HuH-7 (cell line): ENCODE measurements around the gene ARMC10.
A peak's percentile ranks its signal among the peaks of the same experiment; 100 is the strongest.
"Not testable (repeated sequence)": the region's sequence is repeated elsewhere in the genome, so short reads cannot be mapped to it uniquely, and the experiment has no call there.

Source experiments
- DNase-seq: peaks from one replicate; pipeline ENCODE4 v3.0.0; 2011; ENCODE audit warnings: low spot score

The ARMC10 gene

GRCh38 chr7:103074519-103075336 is at the start of gene ARMC10, which contains the start of gene FBXL13:
Gene ARMC10 (plus strand): TSS chr7:103075140. CDS start chr7:103075273, 133 bp downstream.
Gene FBXL13 (minus strand): TSS chr7:103074796.
- peak; percentile 88 for DNase-seq

- DNase-seq, result no peak
These were observed 49.6 kb upstream of the ARMC10 start for GRCh38 chr7:103025341-103025740.

- DNase-seq, result no peak
These were observed 43.9 kb upstream of the ARMC10 start for GRCh38 chr7:103031024-103031423.

- DNase-seq, result no peak
These were observed 43.2 kb upstream of the ARMC10 start for GRCh38 chr7:103031781-103032180.

GRCh38 chr7:103034318-103034717 is 40.6 kb upstream of the ARMC10 start:
- not testable (repeated sequence) for DNase-seq

GRCh38 chr7:103037476-103037822 is 37.5 kb upstream of the ARMC10 start:
- no peak for DNase-seq

- DNase-seq, result not testable (repeated sequence)
These were observed 36.9 kb upstream of the ARMC10 start for GRCh38 chr7:103037823-103038739.

- DNase-seq, result not testable (repeated sequence)
These were observed 33.1 kb upstream of the ARMC10 start for GRCh38 chr7:103041815-103042214.

- DNase-seq, result no peak
These were observed 26.1 kb upstream of the ARMC10 start for GRCh38 chr7:103048833-103049232.

GRCh38 chr7:103051519-103051918 is 23.4 kb upstream of the ARMC10 start:
- no peak for DNase-seq

- not testable (repeated sequence) for DNase-seq
These were observed 18.9 kb upstream of the ARMC10 start for GRCh38 chr7:103056006-103056405.

GRCh38 chr7:103058122-103058521 is 16.8 kb upstream of the ARMC10 start:
- no peak for DNase-seq

GRCh38 chr7:103059471-103059870 is 15.5 kb upstream of the ARMC10 start:
- DNase-seq, result no peak

GRCh38 chr7:103063895-103064294 is 11.0 kb upstream of the ARMC10 start:
- DNase-seq, result no peak

- DNase-seq, result peak; percentile 43
These were observed 9.3 kb upstream of the ARMC10 start for GRCh38 chr7:103065667-103066066.

- DNase-seq, result no peak
These were observed 6.2 kb upstream of the ARMC10 start for GRCh38 chr7:103068414-103069403.

GRCh38 chr7:103071000-103071399 is 3.9 kb upstream of the ARMC10 start:
- DNase-seq, result no peak

- no peak for DNase-seq
These were observed 886 bp upstream of the ARMC10 start for GRCh38 chr7:103073989-103074518.

GRCh38 chr7:103075337-103075918 is 488 bp downstream of the ARMC10 start:
- DNase-seq, result peak; percentile 42

GRCh38 chr7:103076764-103077163 is 1.8 kb downstream of the ARMC10 start:
- no peak for DNase-seq

GRCh38 chr7:103077318-103077717 is 2.4 kb downstream of the ARMC10 start:
- DNase-seq, result no peak
